NCI-H2227 (cell line): ENCODE data around the gene RHD.
A peak's percentile ranks its signal among the peaks of the same experiment; 100 is the strongest.
"Not testable (repeated sequence)": the region's sequence is repeated elsewhere in the genome, so short reads cannot be mapped to it uniquely, and the experiment has no call there.

Source experiments
- DNase-seq: peaks from one replicate; lab custom pipeline; 2025; ENCODE audit not compliant: unreplicated experiment; lab: John Stamatoyannopoulos, UW

RHD gene

GRCh38 chr1:25272238-25272637, at the start of gene RHD:
RHD (plus strand) TSS chr1:25272509; CDS start chr1:25272548, 39 bp downstream.
- not testable (repeated sequence) for DNase-seq

GRCh38 chr1:25222606-25223005, 49.7 kb upstream of the RHD start:
- no peak for DNase-seq

GRCh38 chr1:25223471-25223870, 48.8 kb upstream of the RHD start:
- DNase-seq: no peak

GRCh38 chr1:25232027-25232865, 40.1 kb upstream of the RHD start, which contains the start of gene SYF2:
SYF2 (minus strand) TSS chr1:25232502; CDS start chr1:25232467, 35 bp downstream.
- DNase-seq: peak; percentile 97

- DNase-seq: peak; percentile 88
Measured at GRCh38 chr1:25232866-25233784, 39.2 kb upstream of the RHD start.

- DNase-seq: not testable (repeated sequence)
Measured at GRCh38 chr1:25235411-25235810, 36.9 kb upstream of the RHD start.

- DNase-seq: not testable (repeated sequence)
Measured at GRCh38 chr1:25236261-25236660, 36.0 kb upstream of the RHD start.

GRCh38 chr1:25238046-25238445, 34.3 kb upstream of the RHD start:
- no peak for DNase-seq

GRCh38 chr1:25239681-25240541, 32.4 kb upstream of the RHD start:
- DNase-seq: peak; percentile 97

- DNase-seq: no peak
Measured at GRCh38 chr1:25243907-25244306, 28.4 kb upstream of the RHD start.

GRCh38 chr1:25245393-25245792, 26.9 kb upstream of the RHD start:
- DNase-seq: no peak

GRCh38 chr1:25245809-25246599, 26.3 kb upstream of the RHD start:
- peak; percentile 50 for DNase-seq

- DNase-seq: no peak
Measured at GRCh38 chr1:25246600-25247023, 25.7 kb upstream of the RHD start.

- DNase-seq: peak; percentile 99
Measured at GRCh38 chr1:25247024-25247828, 25.1 kb upstream of the RHD start, which contains the start of gene RSRP1. RSRP1 (minus strand) TSS chr1:25247454; CDS start chr1:25246963, 491 bp downstream.

GRCh38 chr1:25247829-25248754, 24.2 kb upstream of the RHD start:
- DNase-seq: no peak

GRCh38 chr1:25253911-25254310, 18.4 kb upstream of the RHD start:
- no peak for DNase-seq

- no peak for DNase-seq
Measured at GRCh38 chr1:25255706-25256577, 16.4 kb upstream of the RHD start.
